DOHH2 (cell line): ENCODE results near the gene USE1.
"Not testable (repeated sequence)": the region's sequence is repeated elsewhere in the genome, so short reads cannot be mapped to it uniquely, and the experiment has no call there.

ENCODE experiments used
- H3F3A ChIP-seq: fragments of 200-600 bp; sonication (generic), shearing (Covaris generic); 2 replicates; pipeline ENCODE4 v1.6.0; 2016; ENCODE audit warnings: antibody characterized with exemption, mild to moderate bottlenecking; ENCODE audit not compliant: control insufficient read depth, insufficient read depth
- H3K27ac ChIP-seq: fragments of 200-600 bp; sonication (generic); 2 replicates; pipeline ENCODE4 v1.5.1; 2014; ENCODE audit warnings: low read depth, mild to moderate bottlenecking, low read length, moderate library complexity
- H3K27me3 ChIP-seq: fragments of 200-600 bp; sonication (generic); 2 replicates; pipeline ENCODE4 v1.6.1; 2014; ENCODE audit warnings: mild to moderate bottlenecking, low read length, mixed read lengths; ENCODE audit not compliant: control insufficient read depth
- H3K36me3 ChIP-seq: fragments of 200-600 bp; sonication (generic); 2 replicates; pipeline ENCODE4 v1.6.1; 2014; ENCODE audit warnings: mild to moderate bottlenecking, low read length, moderate library complexity, mixed read lengths; ENCODE audit not compliant: control insufficient read depth
- H3K4me1 ChIP-seq: fragments of 200-600 bp; sonication (generic); 2 replicates; pipeline ENCODE4 v1.6.1; 2014; ENCODE audit warnings: mild to moderate bottlenecking, low read length, mixed read lengths; ENCODE audit not compliant: control insufficient read depth
- H3K4me2 ChIP-seq: fragments of 200-600 bp; sonication (generic); 2 replicates; pipeline ENCODE4 v1.6.0; 2014; ENCODE audit warnings: mild to moderate bottlenecking, low read length, moderate library complexity
- H3K4me3 ChIP-seq: fragments of 200-600 bp; sonication (generic); 2 replicates; pipeline ENCODE4 v1.5.1; 2014; ENCODE audit warnings: mild to moderate bottlenecking, low read length, mixed read lengths
- H3K79me2 ChIP-seq: fragments of 200-600 bp; sonication (generic); 2 replicates; pipeline ENCODE4 v1.6.1; 2014; ENCODE audit warnings: mild to moderate bottlenecking, low read length, mixed read lengths; ENCODE audit not compliant: control insufficient read depth
- H3K9me2 ChIP-seq: fragments of 200-600 bp; sonication (generic); replicated peaks from 2 replicates; pipeline ENCODE4 v1.6.1; 2014; ENCODE audit warnings: mild to moderate bottlenecking, low read length, mixed read lengths; ENCODE audit not compliant: control insufficient read depth
- H3K9me3 ChIP-seq: fragments of 200-600 bp; sonication (generic); 2 replicates; pipeline ENCODE4 v1.6.1; 2014; ENCODE audit warnings: antibody characterized with exemption, low read length, mixed read lengths; ENCODE audit not compliant: control insufficient read depth, insufficient read depth
- H4K20me1 ChIP-seq: fragments of 200-600 bp; sonication (generic); 2 replicates; pipeline ENCODE4 v1.6.0; 2014; ENCODE audit warnings: low read depth, mild to moderate bottlenecking, antibody characterized with exemption, low read length, moderate library complexity; ENCODE audit not compliant: control insufficient read depth, insufficient read depth
- CTCF ChIP-seq: fragments of 200-600 bp; sonication (generic); IDR thresholded peaks from one replicate; pipeline ENCODE4 v1.5.1; 2014; ENCODE audit warnings: antibody characterized with exemption, mild to moderate bottlenecking, low read depth, low read length; ENCODE audit not compliant: poor library complexity, severe bottlenecking
- EZH2phosphoT487 ChIP-seq: fragments of 200-600 bp; sonication (generic); IDR thresholded peaks from 2 replicates; pipeline ENCODE4 v1.6.1; 2017; ENCODE audit warnings: borderline replicate concordance, mild to moderate bottlenecking, antibody characterized with exemption, low read length, moderate library complexity, mixed read lengths

Gene USE1

DNA sequence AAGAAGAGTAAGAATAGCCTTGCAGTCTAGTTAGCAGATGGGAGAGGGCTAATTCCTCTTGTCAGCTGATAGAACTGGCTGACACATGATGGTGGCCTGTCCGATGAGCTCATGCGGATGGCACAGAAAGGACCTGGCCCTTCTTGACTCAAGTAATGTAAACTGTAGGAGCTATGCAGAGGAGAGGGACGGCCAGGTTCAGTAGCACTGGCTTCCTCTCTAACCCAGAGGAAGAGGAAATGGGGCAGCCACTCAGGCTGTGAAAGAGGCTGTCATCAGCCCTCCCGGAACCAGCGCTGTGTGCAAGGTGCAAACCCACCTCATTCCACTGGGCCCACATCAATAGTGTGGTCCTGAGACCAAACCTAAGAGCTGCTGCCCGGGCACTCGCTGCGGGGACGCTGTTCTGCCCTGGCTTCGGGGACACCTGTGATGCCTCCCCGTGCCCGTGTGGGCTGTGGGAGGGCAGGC, 30.8 kb upstream of the USE1 start:
- Histone ChIP-seq H3K4me3 (peak overlapping the region; percentile 69), H3F3A (peaks cover 26% of the 10 kb centered on the region), H3K27me3 (no peaks in the 10 kb centered on the region), H3K79me2 (no peaks in the 10 kb centered on the region), H3K9me3 (no peaks in the 10 kb centered on the region), H3K36me3 (peaks cover 53% of the 10 kb centered on the region), H3K9me2 (no peaks in the 10 kb centered on the region), H4K20me1 (no peaks in the 10 kb centered on the region), H3K4me1 (peaks cover 80% of the 10 kb centered on the region), H3K4me2 (peak overlapping the region; percentile 95), H3K27ac (peak overlapping the region; percentile 98)
- TF ChIP-seq CTCF (no peak), EZH2phosphoT487 (no peak)

DNA sequence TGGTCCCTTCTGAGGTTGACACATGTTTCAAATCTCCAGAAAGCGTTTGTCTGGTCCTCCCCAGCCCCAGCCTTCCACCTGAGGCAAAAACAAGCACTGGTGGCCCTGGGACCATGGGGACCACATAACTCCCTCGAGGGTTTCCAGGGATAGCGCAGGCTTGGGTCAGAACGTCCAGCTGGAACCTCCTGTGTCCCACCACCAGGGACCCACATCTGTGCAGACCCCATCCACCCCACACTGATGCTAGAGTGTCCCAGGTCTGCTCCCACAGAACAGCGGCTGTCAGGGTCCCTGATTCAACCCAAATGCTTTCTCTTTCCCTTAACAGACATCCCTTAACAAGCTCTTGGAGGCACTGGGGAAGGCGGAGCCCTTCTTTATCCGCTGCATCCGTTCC, 29.6 kb upstream of the USE1 start:
- Histone ChIP-seq H3K36me3 (peaks cover 60% of the 10 kb centered on the region), H3K27me3 (no peaks in the 10 kb centered on the region), H3K27ac (0 out of 2 replicates have a peak overlapping the region, but pooled peaks have one; percentile 9), H4K20me1 (no peaks in the 10 kb centered on the region), H3K4me2 (no peak overlapping the region), H3K9me2 (no peaks in the 10 kb centered on the region), H3K9me3 (no peaks in the 10 kb centered on the region), H3F3A (peaks cover 26% of the 10 kb centered on the region), H3K4me3 (no peak overlapping the region), H3K4me1 (peaks cover 88% of the 10 kb centered on the region), H3K79me2 (no peaks in the 10 kb centered on the region)
- TF ChIP-seq CTCF (no peak), EZH2phosphoT487 (no peak)

DNA sequence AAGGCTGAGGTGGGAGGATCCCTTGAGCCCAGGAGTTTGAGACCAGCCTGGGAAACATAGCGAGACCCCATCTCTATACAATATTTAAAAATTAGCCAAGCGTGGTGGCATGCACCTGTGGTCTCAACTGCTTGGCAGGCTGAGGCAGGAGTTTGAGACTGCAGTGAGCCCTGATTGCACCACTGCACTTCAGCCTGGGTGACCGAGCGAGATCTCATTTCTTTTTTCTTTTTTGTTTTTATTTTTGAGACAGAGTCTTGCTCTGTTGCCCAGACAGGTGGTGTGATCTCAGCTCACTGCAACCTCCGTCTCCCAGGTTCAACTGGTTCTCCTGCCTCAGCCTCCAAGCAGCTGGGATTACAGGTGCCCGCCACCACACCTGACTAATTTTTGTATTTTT, 23.4 kb upstream of the USE1 start:
- H3K27me3 ChIP-seq, H3K79me2 ChIP-seq, H3K9me2 ChIP-seq, H4K20me1 ChIP-seq, H3K9me3 ChIP-seq: not testable (repeated sequence)
- peaks cover 60% of the 10 kb centered on the region for H3K4me1 ChIP-seq
- H3K27ac ChIP-seq, result peak overlapping the region; percentile 96
- peak overlapping the region; percentile 35 for H3K4me3 ChIP-seq
- H3K36me3 ChIP-seq, result peaks cover 73% of the 10 kb centered on the region
- H3F3A ChIP-seq, result peaks cover 12% of the 10 kb centered on the region
- H3K4me2 ChIP-seq, result peak overlapping the region; percentile 58

GRCh38 chr19:17192751-17193150, 22.4 kb upstream of the USE1 start:
- peak overlapping the region; percentile 96 for H3K27ac ChIP-seq
- H4K20me1 ChIP-seq, result no peaks in the 10 kb centered on the region
- no peaks in the 10 kb centered on the region for H3K9me2 ChIP-seq
- no peaks in the 10 kb centered on the region for H3K79me2 ChIP-seq
- no peaks in the 10 kb centered on the region for H3K27me3 ChIP-seq
- H3K4me3 ChIP-seq, result no peak overlapping the region
- peaks cover 55% of the 10 kb centered on the region for H3K4me1 ChIP-seq
- peaks cover 12% of the 10 kb centered on the region for H3F3A ChIP-seq
- peaks cover 74% of the 10 kb centered on the region for H3K36me3 ChIP-seq
- H3K4me2 ChIP-seq, result 0 out of 2 replicates have a peak overlapping the region, but pooled peaks have one; percentile 31
- TF ChIP-seq CTCF (no peak), EZH2phosphoT487 (no peak)
- no peaks in the 10 kb centered on the region for H3K9me3 ChIP-seq
